HG03558 (cell line): ENCODE measurements around the gene FAM210A.

Experiments
- ATAC-seq: cut with Tn5 transposase; IDR thresholded peaks from one replicate; pipeline ENCODE4 v1.9.1; 2021; ENCODE audit warnings: moderate number of reproducible peaks; ENCODE audit not compliant: unreplicated experiment; ENCODE audit errors: extremely low read depth

FAM210A gene

DNA sequence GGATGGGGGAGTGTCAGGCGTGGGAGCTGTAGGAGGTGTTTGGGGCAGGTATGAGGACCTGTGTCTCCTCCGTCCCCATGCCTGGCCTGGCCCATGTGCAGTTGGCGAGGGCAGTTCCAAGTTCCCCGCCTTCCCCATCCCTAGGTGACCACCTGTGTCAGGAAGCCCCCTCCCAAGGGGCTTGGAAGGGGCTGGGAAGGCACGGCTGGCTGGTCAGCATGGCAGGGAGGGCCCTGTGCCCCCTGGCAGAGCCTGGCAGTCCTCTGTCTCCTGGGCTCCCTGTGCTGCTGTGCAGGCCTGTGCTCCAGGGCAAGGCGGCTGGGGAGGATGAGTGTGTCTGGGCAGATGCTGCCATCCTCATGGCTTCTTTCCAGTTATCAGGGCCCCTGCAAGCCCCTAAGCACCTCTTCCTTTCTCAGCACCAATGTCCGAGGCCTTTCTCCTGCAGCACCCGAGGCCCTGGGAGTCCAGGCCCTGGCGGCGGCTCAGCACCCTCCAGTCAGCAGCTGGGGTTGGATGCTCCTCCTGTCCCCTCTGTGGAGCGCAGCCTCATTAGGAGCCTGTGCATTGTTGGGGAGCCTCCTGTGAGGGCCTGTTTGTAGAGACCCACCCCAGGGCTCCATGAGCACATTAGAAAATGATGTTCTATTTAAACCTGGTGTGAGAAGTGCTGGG lies 101.7 kb downstream of the FAM210A start:
- no peak for ATAC-seq

GRCh38 chr18:13623871-13624270 lies 102.5 kb downstream of the FAM210A start:
- no peak for ATAC-seq

- ATAC-seq, result no peak
These were observed 103.0 kb downstream of the FAM210A start for GRCh38 chr18:13623348-13623747.

- ATAC-seq, result no peak
These were observed 103.6 kb downstream of the FAM210A start for GRCh38 chr18:13622751-13623150.

DNA sequence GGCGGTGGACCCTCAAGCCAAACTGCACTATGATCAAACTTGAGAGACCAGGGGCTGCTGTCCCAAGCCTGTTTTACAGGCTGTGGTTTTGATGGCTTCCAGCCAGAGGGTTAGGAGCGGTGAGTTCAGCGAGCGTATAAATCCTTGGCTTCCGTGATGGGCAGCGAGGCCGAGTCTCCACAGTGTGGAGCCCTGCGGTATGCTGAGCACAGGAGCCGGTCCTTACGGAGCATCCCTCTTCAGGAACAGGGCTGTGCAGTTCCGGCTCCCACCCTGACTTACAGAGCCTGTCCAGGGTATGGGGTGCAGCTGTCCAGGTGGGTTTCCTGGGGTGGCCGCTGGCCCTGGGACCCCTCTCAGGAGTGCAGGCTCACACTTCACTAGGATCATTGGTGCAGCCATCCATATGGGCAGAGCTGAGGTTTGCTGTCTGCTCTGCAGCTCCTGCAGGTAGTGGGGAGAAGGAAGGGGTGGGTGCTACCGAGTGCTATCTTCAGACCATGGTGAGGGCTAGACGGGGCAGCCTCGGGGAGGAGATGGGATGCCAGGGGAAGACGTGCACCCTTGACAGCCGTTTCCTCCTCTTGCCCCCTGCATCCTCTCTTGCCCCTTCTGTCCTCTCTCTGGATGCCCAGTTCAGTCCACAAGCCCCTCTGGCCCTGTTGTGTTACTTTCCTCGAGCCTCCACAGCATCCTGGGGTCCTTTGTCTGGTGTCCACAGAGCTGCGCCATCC lies 104.3 kb downstream of the FAM210A start:
- no peak for ATAC-seq

DNA sequence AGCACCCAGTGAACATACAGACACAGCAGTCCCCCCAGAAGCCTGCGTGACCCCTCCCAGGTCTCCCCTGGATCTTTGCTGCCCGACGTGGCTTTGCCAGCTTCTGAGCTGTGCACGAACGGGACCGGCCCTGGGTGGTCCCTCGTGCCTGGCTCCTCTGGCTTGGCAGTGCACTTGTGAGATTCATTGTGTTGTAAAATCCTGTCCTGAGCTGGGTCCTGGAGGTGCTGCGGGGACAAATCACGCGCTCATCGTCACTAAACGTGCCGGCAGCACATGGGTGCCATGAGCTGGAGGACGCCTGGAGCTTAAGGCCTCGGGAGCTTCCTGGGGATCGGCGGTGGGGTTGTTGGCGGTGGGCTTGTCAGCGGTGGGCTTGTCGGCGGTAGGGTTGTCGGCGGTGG lies 104.9 kb downstream of the FAM210A start:
- ATAC-seq, result no peak

DNA sequence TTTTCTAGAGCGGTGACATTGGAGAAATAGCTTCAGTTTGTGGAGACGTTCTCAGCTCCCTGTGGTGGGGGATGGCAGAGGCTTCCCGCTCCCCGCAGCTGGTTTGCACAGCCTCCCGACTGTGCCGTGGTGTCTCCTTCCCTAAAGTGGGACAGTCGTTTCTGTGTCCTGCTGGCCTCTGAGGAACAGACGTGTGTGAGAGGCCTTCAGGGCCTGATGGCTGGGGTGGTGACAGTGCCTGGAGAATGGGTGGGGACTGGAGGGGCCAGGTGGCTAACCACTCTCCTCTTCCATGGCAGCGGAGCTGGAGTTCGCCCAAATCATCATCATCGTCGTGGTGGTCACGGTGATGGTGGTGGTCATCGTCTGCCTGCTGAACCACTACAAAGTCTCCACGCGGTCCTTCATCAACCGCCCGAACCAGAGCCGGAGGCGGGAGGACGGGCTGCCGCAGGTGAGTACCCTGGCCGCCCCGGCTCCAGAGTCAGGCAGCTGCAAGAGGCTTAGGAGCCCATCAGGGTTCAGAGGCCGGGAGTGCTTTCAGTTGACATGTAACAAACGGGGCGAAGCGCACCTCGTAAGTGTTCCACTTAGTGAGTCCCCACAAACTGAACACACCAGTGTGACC lies 105.4 kb downstream of the FAM210A start:
- no peak for ATAC-seq

- no peak for ATAC-seq
These were observed 106.1 kb downstream of the FAM210A start for GRCh38 chr18:13620206-13620672.

GRCh38 chr18:13619505-13620205 lies 106.7 kb downstream of the FAM210A start:
- ATAC-seq, result no peak

- ATAC-seq, result no peak
These were observed 107.5 kb downstream of the FAM210A start for GRCh38 chr18:13618760-13619438.

GRCh38 chr18:13617826-13618515 lies 108.4 kb downstream of the FAM210A start:
- no peak for ATAC-seq

DNA sequence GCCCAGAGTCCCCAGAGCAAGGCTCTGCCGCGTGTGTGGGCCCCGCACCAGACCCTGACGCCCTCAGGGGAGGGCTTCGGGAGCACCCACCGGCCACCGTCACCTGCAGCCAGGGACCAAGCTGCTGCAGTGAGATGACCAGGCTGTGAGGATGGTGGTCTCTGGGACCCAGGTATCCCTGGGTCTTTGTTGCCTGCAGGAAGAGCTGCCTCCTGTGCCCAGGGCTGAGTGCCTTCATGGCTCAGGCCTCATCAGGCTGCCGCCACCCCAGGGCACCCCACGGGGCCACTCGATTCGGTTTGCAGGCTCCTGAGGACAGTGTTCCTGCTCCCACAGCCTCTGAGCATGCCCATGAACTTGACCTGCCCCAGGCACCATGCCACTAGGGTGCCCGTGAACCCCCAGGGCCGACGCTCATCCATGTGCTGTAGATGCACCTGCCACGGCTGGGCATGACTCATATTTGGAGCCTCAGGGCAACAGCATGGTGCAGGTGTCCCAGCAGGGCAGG lies 109.8 kb downstream of the FAM210A start:
- ATAC-seq, result no peak

- no peak for ATAC-seq
These were observed 110.3 kb downstream of the FAM210A start for GRCh38 chr18:13616041-13616440.

GRCh38 chr18:13615432-13615861 lies 110.9 kb downstream of the FAM210A start:
- no peak for ATAC-seq

DNA sequence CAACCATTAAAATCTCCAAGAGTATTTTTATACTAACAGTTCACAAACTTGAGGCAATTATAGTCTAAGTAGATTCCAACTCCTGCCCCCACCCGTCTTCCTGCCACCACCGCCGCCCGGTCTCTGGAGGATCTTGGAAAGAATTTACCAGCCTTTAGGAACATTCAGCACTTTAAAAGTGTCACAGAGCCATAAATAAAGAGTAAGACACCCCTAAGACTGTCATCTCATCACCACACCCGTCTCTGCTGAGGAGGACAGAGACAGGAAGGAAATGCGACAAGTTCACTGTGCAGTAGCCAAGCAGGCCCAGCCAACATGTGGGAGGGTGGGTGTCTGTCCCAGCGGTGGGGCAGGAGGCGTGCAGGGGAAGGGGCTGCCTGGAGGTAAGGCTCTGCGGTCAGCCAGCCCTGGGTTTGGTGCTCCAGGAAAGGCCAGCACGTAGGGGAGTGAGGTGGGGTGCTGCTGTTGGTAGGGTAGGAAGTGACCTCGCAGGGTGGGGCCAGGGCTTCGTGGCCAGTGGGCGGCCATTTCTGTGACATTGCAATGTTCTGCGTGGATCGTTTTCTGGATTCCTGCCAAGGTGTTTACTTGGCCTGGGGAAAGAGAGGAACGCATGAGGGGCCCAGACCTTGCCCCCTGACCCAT lies 111.6 kb downstream of the FAM210A start:
- ATAC-seq, result no peak

DNA sequence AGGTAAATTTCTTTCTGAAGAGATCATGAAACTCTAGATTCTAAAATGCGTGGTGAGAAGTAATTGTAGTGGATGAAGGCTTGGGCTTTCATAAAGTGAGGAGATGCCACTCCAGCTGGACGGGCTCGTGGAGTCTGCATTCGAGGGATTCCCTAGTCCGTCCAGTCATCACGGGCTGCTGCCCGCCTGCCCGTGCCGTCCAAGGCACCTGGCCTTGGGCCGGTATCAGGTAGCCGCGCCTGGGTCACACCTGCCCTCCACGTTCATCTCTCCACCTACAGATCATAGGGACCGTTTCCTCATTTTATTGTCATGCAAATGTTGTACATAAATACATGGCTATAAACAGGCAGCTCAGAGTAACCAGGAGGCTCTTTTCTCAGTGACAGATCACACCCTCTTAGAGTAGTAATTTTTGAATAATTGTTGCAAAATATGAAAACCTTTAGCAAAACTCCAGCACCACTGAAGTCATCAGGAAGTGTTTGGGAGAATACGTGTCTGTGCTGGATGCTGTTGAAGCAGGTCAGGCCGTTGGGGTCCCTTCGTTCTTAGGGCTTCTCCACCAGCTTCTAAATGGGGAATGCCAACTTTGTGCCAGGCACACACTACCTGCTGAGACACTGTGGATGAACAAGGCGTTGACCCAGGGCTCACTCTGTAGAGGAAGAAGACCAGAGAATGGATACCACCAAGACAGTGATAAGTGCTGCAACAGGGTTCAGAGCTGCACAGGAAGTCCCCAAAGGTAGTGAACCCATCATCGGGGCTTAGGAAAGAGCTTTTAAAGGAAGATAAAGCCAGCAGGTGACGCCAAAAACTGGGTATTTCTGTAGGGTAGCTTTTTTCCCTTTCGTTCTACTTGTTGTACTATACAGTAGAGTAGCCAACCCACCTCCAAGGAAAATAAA lies 112.5 kb downstream of the FAM210A start:
- no peak for ATAC-seq
